GM18861 (cell line): ENCODE results near the gene RNU1-4.
"Not testable (repeated sequence)": the region's sequence is repeated elsewhere in the genome, so short reads cannot be mapped to it uniquely, and the experiment has no call there.

ENCODE experiments used
- ATAC-seq: cut with Tn5 transposase; IDR thresholded peaks from one replicate; pipeline ENCODE4 v1.9.1; 2021; ENCODE audit not compliant: unreplicated experiment

RNU1-4 gene

DNA sequence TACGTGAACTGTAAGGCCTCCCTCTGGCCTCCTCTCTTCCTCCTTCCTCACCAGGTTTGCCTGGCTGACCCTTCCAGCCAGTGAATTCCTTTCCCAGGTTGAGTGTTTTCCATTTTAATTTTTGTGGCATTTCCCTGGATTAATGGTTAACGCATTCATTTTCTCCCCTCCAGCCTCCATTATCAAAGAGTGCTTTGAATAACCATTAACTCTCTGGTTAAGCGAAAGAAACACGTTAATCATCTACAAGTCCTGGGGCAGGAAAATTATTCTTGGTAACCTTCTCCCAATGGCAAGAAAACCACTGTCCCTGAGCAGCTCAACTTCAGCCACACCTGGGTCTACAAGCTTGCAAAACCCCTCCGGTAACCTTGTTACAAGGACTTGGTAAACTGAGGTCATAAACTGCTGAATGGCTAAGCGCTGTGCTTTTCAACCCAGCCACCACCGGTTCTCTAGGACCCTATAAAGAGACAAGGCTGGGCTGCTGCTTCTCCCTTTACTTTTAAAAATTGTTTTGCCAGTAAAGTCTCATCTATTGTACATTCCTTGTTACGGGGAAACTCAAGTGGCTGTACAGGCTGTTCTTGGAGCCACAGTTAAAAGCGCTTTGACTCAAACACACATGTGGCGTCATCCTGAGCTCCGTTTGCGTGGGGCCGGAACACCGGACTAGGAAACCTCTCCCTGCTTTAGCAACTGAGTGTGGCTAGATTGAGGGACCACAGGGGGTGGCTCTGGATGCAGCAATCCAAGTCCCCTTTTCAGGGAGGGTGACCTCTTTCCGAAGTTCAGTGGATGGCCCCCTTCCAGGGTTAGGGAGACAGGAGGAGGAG is 24.7 kb downstream of the RNU1-4 start:
- not testable (repeated sequence) for ATAC-seq

GRCh38 chr1:16765731-16766605 is 25.7 kb downstream of the RNU1-4 start:
- not testable (repeated sequence) for ATAC-seq

DNA sequence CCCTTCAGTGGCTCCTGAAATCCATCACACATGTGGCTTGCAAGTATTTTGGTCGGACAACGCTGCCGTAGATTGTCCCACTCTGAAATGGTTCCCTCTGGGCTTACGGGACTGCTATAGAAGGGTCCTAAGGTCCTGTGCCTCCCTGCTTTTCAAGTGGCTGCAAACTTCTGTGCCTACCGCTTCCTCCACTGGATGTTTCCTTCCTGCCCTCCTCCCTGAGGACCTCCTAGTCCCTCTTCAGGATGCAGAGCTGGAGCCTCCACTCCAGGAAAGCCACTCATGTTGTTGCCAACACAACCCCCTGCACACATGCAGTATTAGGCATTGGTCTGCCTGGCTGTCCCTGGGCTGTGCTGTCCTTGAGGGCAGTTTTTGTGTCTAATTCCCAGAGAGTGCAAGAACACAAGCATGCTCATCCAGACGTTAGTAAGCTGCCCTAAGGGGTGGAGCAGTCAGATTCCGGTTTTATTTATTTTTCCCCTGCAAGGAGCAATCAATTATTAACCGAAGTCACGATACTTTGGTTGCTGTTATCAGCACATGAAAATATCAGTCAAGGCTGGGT is 26.5 kb downstream of the RNU1-4 start:
- not testable (repeated sequence) for ATAC-seq

GRCh38 chr1:16770139-16770759 is 29.9 kb downstream of the RNU1-4 start:
- not testable (repeated sequence) for ATAC-seq

DNA sequence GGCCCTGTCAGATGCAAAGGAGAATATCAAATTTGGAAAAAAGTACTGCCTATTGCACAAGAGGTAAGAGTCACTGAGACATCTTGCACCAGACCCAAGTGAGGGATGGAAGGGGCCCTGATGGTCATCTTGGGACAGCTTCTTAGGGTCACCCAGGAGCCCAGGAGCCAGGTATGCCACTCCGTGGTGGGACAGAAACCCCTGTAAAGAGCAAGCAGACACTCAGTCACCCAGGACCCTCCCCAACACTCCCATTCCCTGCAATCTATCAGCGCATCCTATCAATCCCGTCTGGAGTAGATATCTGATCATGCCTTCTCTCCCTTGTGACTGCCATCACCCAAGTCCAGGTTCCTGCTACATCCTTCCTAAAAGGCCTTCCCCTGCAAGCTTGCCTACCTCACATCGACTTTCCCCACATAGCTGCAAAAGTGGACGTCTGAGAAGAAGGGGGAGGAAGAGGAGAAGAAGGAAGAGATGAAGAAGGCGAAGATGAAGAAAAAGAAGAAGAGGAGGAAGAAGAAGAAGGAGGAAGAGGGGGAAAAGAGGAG is 30.7 kb downstream of the RNU1-4 start:
- not testable (repeated sequence) for ATAC-seq

DNA sequence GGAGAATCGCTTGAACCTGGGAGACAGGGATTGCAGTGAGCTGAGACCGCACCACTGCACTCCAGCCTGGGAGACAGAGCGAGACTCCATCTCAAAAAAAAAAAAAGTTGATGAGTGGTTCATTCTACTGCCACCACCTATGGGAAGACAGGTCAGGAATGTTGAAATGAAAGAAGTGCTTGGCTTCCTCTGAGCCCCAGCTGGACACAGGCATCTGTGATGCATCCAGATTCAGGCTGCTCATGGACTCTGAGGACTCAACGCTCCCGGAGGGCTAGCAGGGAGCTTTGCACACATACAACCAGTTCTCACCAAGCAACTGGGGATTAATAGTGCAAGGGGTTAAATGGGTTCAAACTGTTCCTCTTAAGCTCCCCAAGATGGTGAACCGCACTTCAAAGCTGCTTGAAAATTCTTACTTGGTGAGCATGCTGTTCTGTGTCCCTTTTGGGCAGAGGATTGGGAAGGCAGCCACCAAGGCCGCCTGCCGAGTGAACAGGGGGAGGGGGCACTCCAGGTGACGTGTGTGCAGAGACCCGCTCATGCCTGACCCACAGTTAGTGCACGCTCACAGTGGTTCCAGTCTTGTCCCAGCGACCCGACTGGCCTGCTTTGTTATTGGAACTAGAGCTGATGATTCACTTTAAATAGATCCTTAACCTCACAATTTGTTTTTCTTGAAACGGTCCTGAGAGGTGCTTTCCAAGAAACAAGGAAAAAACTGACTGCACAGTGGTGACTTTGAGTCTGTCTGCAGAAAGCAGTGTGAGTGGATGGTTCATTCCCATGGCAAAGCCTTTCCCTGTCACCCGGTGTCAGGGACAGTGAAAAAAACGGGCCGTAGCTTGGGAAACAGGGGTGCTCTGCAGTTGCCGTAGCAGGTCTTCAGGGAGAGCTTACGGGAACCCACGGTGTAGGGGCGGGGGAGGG is 32.2 kb downstream of the RNU1-4 start:
- ATAC-seq = not testable (repeated sequence)

- not testable (repeated sequence) for ATAC-seq
Measured at GRCh38 chr1:16773205-16773596, 32.9 kb downstream of the RNU1-4 start.

DNA sequence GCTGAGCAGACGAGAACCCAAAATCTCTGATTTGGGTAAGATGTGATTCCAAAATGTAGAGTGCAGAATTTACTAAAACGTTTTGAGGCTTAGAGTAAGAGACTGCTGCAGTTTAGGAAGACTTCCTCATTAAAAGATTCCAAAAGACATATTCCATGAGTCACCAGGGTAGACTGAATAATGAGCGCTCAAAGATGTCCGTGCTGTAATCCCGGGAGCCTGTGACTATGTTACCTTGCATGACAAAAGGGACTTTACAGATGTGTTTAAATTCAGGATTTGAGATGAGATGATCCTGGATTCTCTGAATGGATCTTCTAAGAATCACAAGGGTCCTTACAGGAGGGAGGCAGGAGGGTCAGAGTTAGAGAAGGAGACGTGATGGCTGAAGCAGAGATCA is 33.4 kb downstream of the RNU1-4 start:
- ATAC-seq = not testable (repeated sequence)

- ATAC-seq = not testable (repeated sequence)
Measured at GRCh38 chr1:16774773-16775172, 34.5 kb downstream of the RNU1-4 start.

- ATAC-seq = not testable (repeated sequence)
Measured at GRCh38 chr1:16775290-16775689, 35.0 kb downstream of the RNU1-4 start.

GRCh38 chr1:16776248-16776647 is 35.9 kb downstream of the RNU1-4 start:
- not testable (repeated sequence) for ATAC-seq

GRCh38 chr1:16776835-16777234 is 36.5 kb downstream of the RNU1-4 start:
- ATAC-seq = not testable (repeated sequence)

DNA sequence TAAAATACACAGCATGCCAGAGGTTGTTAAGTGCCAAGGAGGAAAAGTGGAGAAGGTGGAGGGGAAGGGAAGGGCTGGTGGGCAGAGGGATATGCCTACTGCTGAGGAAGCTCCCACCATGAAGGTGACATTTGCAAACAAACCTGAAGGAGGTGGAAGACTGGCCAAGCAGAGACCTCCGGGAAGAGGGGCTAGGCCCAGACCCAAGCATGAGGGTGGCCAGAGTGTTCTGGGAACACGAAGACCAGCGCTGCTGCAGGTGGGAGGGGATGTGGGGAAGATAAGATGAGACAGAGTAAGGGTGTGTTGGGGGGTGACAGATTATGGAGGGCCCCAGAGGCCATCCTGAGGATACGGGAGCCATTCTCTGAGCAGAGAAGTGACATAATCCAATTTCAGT is 37.5 kb downstream of the RNU1-4 start:
- ATAC-seq = not testable (repeated sequence)

DNA sequence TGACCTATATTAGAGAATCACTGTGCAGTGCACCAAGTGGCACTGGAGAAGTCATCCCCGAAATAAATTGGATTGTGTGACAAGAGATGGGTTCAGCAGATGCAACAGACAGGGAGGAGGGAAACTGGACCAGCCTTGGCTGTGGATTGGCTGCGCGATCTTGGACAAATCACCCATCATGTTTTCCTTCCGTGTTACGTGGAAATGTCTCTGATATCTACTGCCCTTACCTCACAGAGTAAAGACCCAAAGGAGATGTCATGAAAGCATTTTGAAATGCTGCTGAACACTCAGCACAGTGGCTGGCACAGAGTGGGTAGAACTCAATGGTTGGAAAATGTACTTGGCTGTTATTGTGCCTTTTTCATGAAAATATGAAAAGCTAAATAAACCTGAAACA is 39.2 kb downstream of the RNU1-4 start:
- not testable (repeated sequence) for ATAC-seq

- ATAC-seq = not testable (repeated sequence)
Measured at GRCh38 chr1:16781033-16781432, 40.7 kb downstream of the RNU1-4 start.

GRCh38 chr1:16781625-16782024 is 41.3 kb downstream of the RNU1-4 start:
- not testable (repeated sequence) for ATAC-seq

DNA sequence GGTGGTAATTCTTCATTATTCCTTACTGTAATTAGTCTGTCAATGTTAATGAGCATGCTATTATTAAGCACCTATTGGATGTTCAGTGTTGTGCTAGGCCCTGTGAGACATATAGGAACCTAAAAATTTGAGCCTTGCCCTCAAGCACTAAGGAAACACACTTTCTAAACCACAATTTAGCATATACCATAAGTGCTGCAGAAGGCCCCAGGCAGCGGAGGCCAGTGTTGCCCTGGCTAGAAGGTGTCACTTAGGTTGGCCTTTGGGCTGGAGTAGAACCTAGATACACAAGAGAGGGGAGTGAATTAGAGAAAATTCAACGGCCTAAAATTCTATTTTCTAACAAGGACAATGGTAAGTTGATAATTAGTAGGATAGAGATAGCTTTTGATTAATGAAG is 44.6 kb downstream of the RNU1-4 start:
- not testable (repeated sequence) for ATAC-seq

DNA sequence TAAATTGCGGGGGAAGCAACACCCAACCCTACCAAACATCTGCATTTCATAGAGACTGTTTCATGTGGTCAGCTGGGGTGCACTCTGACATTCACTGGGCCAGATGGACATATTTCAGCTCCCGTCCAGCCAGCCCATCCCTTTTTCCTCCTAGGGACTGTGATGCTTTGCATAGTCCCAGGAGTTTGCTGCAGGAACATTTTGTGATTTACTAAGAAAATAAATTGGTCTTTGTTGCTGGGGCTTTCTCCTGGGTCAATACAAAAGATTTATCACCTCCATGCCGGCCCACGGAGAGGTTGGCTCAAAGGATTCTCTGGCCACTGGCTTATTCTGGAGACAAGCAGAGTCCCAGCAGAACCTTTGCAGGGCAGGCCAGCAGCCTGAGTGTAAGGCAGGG is 46.0 kb downstream of the RNU1-4 start:
- not testable (repeated sequence) for ATAC-seq

DNA sequence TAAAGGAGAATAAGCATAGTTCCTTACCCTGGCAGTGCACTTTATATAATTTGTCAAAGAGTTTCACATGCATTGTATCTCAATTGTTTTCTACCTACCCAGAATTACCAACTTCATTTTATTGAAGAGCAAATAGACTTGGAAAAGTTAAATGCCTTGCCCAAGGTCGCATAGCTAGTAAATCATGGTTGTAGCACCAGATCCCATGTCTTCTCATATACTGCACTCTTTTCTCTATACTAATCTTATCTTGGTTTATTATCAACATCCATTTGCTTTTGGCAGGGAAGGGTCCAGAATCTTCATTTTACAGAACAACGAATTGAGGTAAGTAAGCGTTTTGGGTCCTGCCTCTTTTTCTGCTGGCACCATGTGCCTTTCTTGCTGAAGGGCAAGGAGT is 46.9 kb downstream of the RNU1-4 start:
- not testable (repeated sequence) for ATAC-seq
